Gastrocnemius medialis (tissue), 4 donors: Measurements from ENCODE around the gene ELF1. TPM values are rescaled to one million over a fixed set of nuclear protein-coding genes. Genes with fewer than 3 reads are reported as not detected.

Experiments
- ATAC-seq, 2 donors: fragments of 150-250 bp; one replicate each; pipeline ENCODE4 v1.9.1; 2016
- DNase-seq, 2 donors: peaks; one replicate each; pipeline ENCODE4 v3.0.0-alpha.2; 2019
- H3K27ac ChIP-seq, 4 donors: fragments of 200-600 bp; sonication (generic); 1 replicate in 1 of 4; 2 replicates in 3 of 4; pipeline ENCODE4 v1.5.1; 2016 to 2018; ENCODE audit warnings: mild to moderate bottlenecking in 2 of 4, moderate library complexity in 1 of 4
- H3K27me3 ChIP-seq, 3 donors: fragments of 200-600 bp; sonication (generic) in 2 of 3; 1 replicate in 1 of 3; 2 replicates in 2 of 3; pipeline versions ENCODE4 v1.5.1 to v1.6.0; 2016 to 2019; ENCODE audit warnings: mild to moderate bottlenecking in 1 of 3, moderate library complexity in 1 of 3
- H3K36me3 ChIP-seq, 2 donors: fragments of 200-600 bp; sonication (generic) in 1 of 2; one replicate each; pipeline ENCODE4 v1.5.1; 2017 to 2018
- H3K4me1 ChIP-seq, 2 donors: fragments of 200-600 bp; sonication (generic) in 1 of 2; one replicate each; pipeline ENCODE4 v1.5.1; 2016 to 2017; ENCODE audit warnings: mild to moderate bottlenecking in 2 of 2
- H3K4me3 ChIP-seq, 4 donors: fragments of 200-600 bp; sonication (generic) in 3 of 4; 1 replicate in 1 of 4; 2 replicates in 3 of 4; pipeline ENCODE4 v1.5.1; 2016 to 2019; ENCODE audit warnings: mild to moderate bottlenecking in 2 of 4
- H3K9me3 ChIP-seq, 3 donors: fragments of 200-600 bp; sonication (generic) in 2 of 3; 1 replicate in 1 of 3; 2 replicates in 2 of 3; pipeline ENCODE4 v1.5.1; 2016 to 2019
- CTCF ChIP-seq, 5 experiments: fragments of 450-650 bp in 3 of 5; fragments of 200-600 bp in 2 of 5; sonication (generic) in 2 of 5; IDR thresholded peaks in 4 of 5; conservative IDR thresholded peaks in 1 of 5; 1 replicate in 4 of 5; 2 replicates in 1 of 5; pipeline ENCODE4 v1.5.1; 2016 to 2019; ENCODE audit warnings: antibody characterized with exemption in 5 of 5, mild to moderate bottlenecking in 3 of 5, moderate library complexity in 3 of 5
- POLR2A ChIP-seq, 2 donors: fragments of 450-650 bp; IDR thresholded peaks; one replicate each; pipeline ENCODE4 v1.6.1; 2017; ENCODE audit warnings: antibody characterized with exemption in 2 of 2, mild to moderate bottlenecking in 2 of 2, moderate library complexity in 2 of 2
- in situ Hi-C, 4 donors: fragments of 200-750 bp; cut with MboI; loops; one replicate each; pipeline versions ENCODE4 v1.15.0 to v1.8.0; 2017; ENCODE audit warnings: low sequenced_read_pairs in 4 of 4
- intact Hi-C: fragments of 100-400 bp; cut with DNase I; formaldehyde crosslinking; loops from one replicate; pipeline ENCODE4 v1.15.1; 2023; ENCODE audit warnings: low total_unique reads
- total RNA-seq, 4 donors: library from RNA; depleted of rRNA; stranded (reverse); fragments of >200 nt; gene quantifications; one replicate each; pipeline versions ENCODE4 v1.1.0 to v1.2.3, GENCODE V29; 2016

Gene ELF1
- total RNA-seq, 4 donors from 2014 or later = 24.8 to 48.7 (median 33.7) TPM

- in situ Hi-C loops = loop anchor here in 2 of 4 donors (10.0 to 25.0 kb wide), 3 partner anchors 84 to 271 kb away; partner anchors contain the start of gene SLC25A15 (in 1 of the 2)
- Histone ChIP-seq H3K4me1 (peaks cover 66 to 67% of the 10 kb centered on the region in 2 donors), H3K36me3 (peaks cover 0 to 6% of the 10 kb centered on the region in 2 donors), H3K4me3 (peak overlapping the region; percentile 71 to 90 (median 86)), H3K9me3 (no peaks in the 10 kb centered on the region), H3K27ac (peak overlapping the region; percentile 90 to 100 (median 98)), H3K27me3 (no peaks in the 10 kb centered on the region)
- DNase-seq = no peak
- no peak for ATAC-seq
- TF ChIP-seq POLR2A (IDR thresholded peaks at IDR 0.05) (no peak), CTCF (IDR thresholded peaks at IDR 0.05 in 4 of 5, conservative IDR thresholded peaks at IDR 0.05 in 1 of 5) (no peak)
- intact Hi-C loops = no loop called here
Measured at GRCh38 chr13:41058295-41059070, 39.4 kb upstream of the ELF1 start.

- no peak for DNase-seq
- H3K27ac ChIP-seq = peak overlapping the region; percentile 32 to 100 (median 95)
- TF ChIP-seq POLR2A (IDR thresholded peaks at IDR 0.05) (no peak), CTCF (IDR thresholded peaks at IDR 0.05 in 4 of 5, conservative IDR thresholded peaks at IDR 0.05 in 1 of 5) (no peak)
- in situ Hi-C loops (loop anchor here in 2 of 4 donors (10.0 to 25.0 kb wide), 3 partner anchors 82 to 270 kb away; partner anchors contain the start of gene SLC25A15 (in 1 of the 2)), intact Hi-C loops (no loop called here)
- no peaks in the 10 kb centered on the region for H3K9me3 ChIP-seq
- H3K4me1 ChIP-seq = peaks cover 69 to 71% of the 10 kb centered on the region in 2 donors
- no peak for ATAC-seq
- H3K4me3 ChIP-seq = no peak overlapping the region
- H3K36me3 ChIP-seq = no peaks in the 10 kb centered on the region
- H3K27me3 ChIP-seq = no peaks in the 10 kb centered on the region
Measured at GRCh38 chr13:41056826-41057711, 38.0 kb upstream of the ELF1 start.

- no peaks in the 10 kb centered on the region for H3K27me3 ChIP-seq
- peak overlapping the region; percentile 77 to 100 (median 95) for H3K27ac ChIP-seq
- intact Hi-C loops = no loop called here
- ATAC-seq = no peak
- in situ Hi-C loops = loop anchor here in 2 of 4 donors (10.0 to 25.0 kb wide), 3 partner anchors 81 to 269 kb away; partner anchors contain the start of gene SLC25A15 (in 1 of the 2)
- H3K4me3 ChIP-seq = no peak overlapping the region
- H3K4me1 ChIP-seq = peaks cover 78 to 80% of the 10 kb centered on the region in 2 donors
- H3K9me3 ChIP-seq = no peaks in the 10 kb centered on the region
- TF ChIP-seq POLR2A (IDR thresholded peaks at IDR 0.05) (no peak), CTCF (IDR thresholded peaks at IDR 0.05 in 4 of 5, conservative IDR thresholded peaks at IDR 0.05 in 1 of 5) (no peak)
- DNase-seq = no peak
- no peaks in the 10 kb centered on the region for H3K36me3 ChIP-seq
Measured at GRCh38 chr13:41056194-41056593, 37.1 kb upstream of the ELF1 start.

GRCh38 chr13:41054919-41055619 lies 36.0 kb upstream of the ELF1 start:
- no peaks in the 10 kb centered on the region for H3K27me3 ChIP-seq
- H3K4me1 ChIP-seq = peaks cover 89 to 91% of the 10 kb centered on the region in 2 donors
- peak overlapping the region; percentile 77 to 100 (median 95) for H3K27ac ChIP-seq
- TF ChIP-seq CTCF (IDR thresholded peaks at IDR 0.05 in 4 of 5, conservative IDR thresholded peaks at IDR 0.05 in 1 of 5) (peak in 1 of 5 experiments; percentile 32), POLR2A (IDR thresholded peaks at IDR 0.05) (no peak)
- intact Hi-C loops = no loop called here
- DNase-seq (no peak), ATAC-seq (no peak)
- in situ Hi-C loops = loop anchor here in 2 of 4 donors (10.0 to 25.0 kb wide), 3 partner anchors 80 to 268 kb away; partner anchors contain the start of gene SLC25A15 (in 1 of the 2)
- H3K36me3 ChIP-seq = no peaks in the 10 kb centered on the region
- H3K4me3 ChIP-seq = no peak overlapping the region
- H3K9me3 ChIP-seq = no peaks in the 10 kb centered on the region
